Stimulated activated CD8-positive, alpha-beta memory T cell treated with anti-CD3 and anti-CD28 coated beads, Interleukin-7, amount 100 ng/mL, for 1 hour (primary cell): ENCODE results near the gene RNF121.
A peak's percentile ranks its signal among the peaks of the same experiment; 100 is the strongest.

ENCODE experiments used
- DNase-seq, 2 donors: peaks; one replicate each; pipeline ENCODE4 v3.0.0-alpha.2; 2020; ENCODE audit warnings: low read depth in 2 of 2

Gene RNF121

DNA sequence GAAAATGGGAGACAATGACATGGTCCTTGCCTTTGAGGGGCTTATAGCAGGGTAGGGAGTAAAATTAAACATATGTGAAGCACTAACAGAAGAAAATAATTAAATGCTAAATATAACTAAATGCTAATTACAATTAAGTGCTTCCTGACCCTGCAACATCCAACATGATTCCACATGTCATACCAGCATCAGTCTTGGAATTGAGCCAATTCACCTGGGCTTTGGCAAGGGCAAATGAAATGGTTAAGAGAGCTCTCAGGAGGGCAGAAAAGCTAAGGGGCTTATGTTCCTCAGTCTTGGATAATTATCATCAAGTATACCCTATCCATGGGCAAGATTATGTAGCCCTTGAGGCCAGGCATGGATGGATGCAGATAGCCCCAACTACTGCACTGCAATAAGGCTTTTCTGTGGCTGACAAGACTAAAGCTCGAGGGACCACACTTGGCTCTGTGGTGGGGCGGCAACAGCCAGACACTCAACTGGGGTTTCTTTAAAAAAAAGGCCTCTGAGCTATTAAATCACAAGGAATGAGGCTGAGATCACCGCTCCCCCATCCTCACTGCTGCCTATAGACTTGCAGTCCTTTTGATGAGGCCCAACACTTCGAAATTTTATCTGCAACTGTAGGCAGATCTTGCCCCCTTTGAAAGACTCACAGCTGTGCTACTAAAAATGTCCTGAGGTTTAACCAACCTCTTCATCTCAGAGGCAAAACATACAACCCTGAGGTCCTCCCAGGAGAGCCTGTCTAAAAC is 108.9 kb downstream of the RNF121 start:
- no peak for DNase-seq

DNA sequence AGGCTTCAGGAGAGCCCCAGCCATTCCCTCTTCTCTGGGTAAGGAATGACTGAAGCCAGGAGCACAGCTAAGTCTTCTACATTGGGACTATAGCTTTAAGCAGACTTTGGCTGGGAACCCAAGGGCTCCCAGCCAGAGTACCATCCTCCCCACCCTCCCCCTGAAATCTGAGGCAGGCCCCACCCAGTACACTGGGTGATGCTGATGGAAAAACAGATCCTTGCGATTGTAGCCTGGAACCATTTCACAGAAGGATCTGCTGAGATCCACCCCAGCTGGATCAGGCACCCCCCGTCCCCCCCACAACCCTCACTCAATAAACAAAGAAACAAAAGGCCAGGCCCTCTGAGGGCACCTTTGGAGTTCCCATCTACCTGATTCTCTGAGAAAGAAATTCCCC is 109.6 kb downstream of the RNF121 start:
- no peak for DNase-seq

DNA sequence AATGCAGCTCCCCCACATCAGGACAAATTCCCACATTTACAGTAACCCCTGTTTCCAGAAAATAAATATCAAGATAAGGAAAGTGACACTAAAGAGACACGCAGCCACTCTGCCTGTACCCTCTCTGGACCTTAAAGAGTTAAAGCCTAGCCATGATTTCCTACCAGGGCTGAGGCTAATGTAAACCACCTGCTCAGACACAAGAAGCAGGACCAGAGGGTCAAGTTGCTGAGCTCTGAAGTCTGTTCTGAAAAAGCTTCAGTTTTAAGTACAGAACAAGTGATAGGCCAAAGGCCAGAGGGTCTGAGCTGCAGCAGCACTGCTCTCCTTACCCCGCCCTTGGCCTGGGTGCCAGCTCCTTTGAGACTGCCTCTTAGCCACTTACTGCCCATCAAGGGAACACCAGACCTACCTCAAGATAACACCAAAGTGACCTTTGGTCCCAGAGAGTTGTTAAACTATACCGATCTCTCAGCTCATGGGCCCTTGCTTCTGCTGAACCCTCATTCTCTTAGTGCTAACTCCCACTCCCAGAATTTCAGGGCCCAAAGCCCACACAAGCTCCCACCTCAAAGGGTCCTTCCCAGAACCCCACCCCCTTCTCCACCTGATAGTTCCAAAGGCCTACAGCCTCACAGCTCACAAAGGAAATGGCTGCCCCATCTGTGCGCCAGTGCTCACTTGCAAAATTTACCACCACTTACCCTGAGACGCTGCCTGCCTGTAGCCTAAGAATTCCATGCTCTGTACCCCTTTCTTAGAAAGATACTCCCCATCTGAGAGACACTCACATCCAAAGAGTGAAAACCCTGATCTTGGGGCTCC is 110.4 kb downstream of the RNF121 start:
- DNase-seq: no peak

DNA sequence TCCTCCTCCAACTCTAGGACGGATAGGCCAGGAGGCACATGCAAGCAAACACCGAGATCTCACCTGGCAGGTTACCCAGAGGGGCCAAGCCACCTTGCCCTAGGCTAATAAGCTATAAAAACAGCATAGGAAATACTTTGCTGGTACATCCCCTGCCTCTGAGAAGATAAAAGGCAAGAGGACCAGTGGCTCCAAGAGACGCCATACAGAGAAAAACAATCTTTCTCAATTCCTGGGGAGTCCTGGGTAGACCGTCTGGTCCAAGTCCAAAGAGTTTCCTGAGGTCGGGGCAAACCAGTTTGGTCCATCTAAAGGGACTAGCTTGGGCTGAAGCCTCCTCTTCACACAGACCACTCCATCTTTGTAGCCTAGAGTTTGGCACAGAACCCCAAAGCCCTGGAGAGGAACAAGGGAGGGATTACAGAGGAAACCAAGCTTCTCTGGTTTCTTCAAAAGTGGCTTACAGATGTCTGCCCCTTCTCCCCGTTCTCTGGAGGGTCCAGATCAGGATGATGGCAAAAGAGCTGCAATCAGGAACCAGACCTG is 111.1 kb downstream of the RNF121 start:
- no peak for DNase-seq

DNA sequence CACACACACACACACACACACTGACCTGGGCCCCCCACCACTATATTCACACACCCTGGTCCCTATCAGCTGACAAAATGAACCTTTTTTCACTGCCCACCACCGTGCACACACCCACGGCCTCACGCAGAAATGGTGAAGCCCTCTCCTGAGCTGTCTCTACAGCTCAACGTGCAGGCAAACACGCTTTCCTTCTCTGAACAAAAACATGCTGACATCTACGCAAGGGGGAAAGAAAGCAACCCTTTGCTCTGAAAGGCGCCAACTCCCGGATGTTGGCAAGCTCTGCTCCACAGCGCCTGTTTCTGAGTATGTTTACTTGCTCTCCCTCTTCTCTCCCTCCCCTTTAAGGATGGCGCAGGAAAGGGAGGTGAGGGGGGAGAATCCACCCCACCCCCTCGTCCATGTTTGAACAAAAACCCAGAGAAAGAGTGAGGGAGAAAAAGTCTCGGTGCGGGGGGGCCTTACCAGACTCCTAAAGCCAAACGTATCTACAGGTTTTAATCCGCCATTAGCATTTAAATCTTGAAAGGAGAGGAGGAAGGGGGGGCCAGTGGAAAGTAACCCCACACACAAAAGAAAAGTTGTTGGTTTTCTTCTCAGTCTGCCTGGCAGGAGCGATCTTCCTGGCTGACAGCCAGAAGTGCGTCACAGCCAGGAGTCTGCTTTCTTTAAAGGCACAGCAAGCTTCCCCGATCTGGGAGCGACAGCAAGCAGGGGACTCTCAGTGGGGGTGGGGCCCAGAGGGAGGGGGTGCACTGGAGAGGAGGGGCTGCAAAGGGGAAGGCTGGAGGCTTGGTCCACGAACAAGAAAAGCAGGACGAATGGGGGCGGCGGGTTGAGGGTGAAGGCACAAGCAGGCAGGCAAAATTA is 111.9 kb downstream of the RNF121 start:
- peak; percentile 46 to 53 for DNase-seq

DNA sequence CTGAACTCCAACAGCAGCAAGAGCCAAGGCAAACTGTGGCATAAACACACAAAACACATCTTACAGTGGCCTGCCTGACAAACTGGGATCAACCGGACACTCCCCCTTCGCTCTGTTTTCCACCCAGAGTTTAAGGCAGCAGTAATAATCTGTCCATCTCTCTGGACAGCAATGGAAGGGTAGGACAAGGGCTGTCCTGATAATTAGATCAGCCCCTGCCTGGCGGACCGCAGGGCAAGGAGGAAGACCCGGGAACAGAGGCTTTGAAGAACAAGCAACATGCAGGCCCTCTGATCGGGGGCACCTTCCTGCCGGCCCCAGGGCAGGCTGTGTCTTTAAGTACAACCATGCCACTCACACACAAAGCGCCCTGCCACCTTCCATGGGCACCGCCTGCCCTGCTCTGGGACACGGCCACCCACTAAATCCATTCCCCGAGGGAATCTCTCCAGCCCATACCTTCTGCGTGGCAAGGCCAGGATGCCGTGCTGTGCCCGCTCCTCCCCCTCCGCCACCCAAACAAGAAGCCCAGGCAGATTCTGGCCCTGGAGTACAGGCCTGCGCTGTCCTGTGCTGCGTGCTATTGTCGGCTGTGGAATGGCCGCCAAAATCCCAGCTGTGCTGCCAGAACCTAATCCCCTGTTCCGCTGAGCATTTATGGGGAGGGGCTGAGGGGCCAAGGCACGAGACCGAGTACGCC is 112.7 kb downstream of the RNF121 start:
- DNase-seq: no peak

DNA sequence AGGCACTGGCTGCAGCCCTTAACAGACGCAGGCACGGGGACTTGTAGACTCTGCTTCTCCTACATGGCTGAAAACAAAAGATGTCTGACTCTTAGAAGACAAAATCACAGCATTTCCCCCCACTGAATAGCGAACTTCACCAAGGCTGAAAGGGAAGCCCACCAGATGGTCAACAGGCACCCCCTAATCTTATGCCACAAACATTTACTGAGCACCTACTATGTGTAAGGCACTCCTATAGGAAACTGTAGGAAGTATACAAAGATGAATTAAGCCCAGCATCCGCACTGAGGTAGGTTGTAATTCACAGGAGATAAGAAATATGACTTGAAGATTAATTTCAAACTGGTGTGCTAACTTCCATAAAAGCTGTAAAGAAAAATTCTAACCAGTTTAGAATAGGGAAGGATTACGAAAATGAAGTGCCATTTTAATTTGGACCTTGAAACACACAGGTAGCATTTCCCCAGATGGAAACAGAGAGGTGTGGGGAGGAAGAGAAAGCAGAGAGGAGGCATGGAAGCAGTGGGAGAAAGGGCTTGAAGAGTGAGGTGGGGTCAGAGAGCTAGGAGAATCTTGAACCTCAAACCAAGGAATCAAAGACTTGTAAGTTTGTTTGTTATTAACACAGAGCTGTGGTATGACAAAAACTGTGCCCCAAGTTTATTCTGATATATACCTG is 113.4 kb downstream of the RNF121 start:
- DNase-seq: no peak

DNA sequence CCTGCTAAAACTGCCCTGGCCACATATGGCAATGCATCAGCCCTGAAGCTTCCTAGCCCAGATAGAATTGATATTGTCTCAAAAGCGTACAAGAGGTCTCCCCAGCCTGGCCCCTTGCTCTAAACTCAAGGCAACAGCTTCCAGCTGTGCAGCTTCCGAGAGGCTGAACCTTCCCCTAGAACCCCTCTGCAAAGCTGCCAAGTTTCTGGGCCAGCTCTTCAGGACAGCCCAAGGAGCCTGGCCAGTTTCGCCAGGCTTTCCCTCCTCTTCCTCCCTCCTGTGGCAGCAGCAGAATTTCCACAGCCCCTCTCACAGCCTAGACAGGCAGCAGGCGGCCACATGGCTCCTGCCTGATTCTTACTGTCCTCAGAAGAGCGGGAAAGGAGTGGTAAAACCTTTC is 117.0 kb downstream of the RNF121 start:
- no peak for DNase-seq
